Hepatocyte (in vitro differentiated cells): Measurements from ENCODE around the gene LHPP. TPM values are rescaled to one million over a fixed set of nuclear protein-coding genes. Genes with fewer than 3 reads are reported as not detected.

Experiments
- DNase-seq: peaks from one replicate; pipeline ENCODE4 v3.0.0-alpha.2; 2016; ENCODE audit warnings: low spot score
- H2AFZ ChIP-seq: fragments of 200-600 bp; sonication (generic); 2 replicates; pipeline ENCODE4 v1.6.0; 2016; ENCODE audit warnings: antibody characterized with exemption, mild to moderate bottlenecking
- H3K27ac ChIP-seq: fragments of 200-600 bp; sonication (generic); 2 replicates; pipeline ENCODE4 v1.5.1; 2016; ENCODE audit warnings: mild to moderate bottlenecking
- H3K27me3 ChIP-seq: fragments of 200-600 bp; sonication (generic); 2 replicates; pipeline ENCODE4 v1.6.1; 2016
- H3K36me3 ChIP-seq: fragments of 200-600 bp; sonication (generic); replicated peaks from 2 replicates; pipeline ENCODE4 v1.5.1; 2016; ENCODE audit warnings: low read depth; ENCODE audit not compliant: insufficient read depth
- H3K4me1 ChIP-seq: fragments of 200-600 bp; sonication (generic); 2 replicates; pipeline ENCODE4 v1.5.1; 2016; ENCODE audit warnings: mild to moderate bottlenecking, moderate library complexity; ENCODE audit not compliant: insufficient read depth
- H3K4me2 ChIP-seq: fragments of 200-600 bp; sonication (generic); 2 replicates; pipeline ENCODE4 v1.6.0; 2016
- H3K4me3 ChIP-seq: fragments of 200-600 bp; sonication (generic); 2 replicates; pipeline ENCODE4 v1.5.1; 2016; ENCODE audit warnings: mild to moderate bottlenecking
- H3K79me2 ChIP-seq: fragments of 200-600 bp; sonication (generic); 2 replicates; pipeline ENCODE4 v1.6.0; 2017; ENCODE audit warnings: mild to moderate bottlenecking
- H3K9me2 ChIP-seq: fragments of 200-600 bp; sonication (generic); replicated peaks from 2 replicates; pipeline ENCODE4 v1.6.0; 2017; ENCODE audit warnings: mild to moderate bottlenecking; ENCODE audit not compliant: insufficient read depth
- H3K9me3 ChIP-seq: fragments of 200-600 bp; sonication (generic); 2 replicates; pipeline ENCODE4 v1.5.1; 2016; ENCODE audit warnings: low read depth, mild to moderate bottlenecking
- H4K20me1 ChIP-seq: fragments of 200-600 bp; sonication (generic); 2 replicates; pipeline ENCODE4 v1.6.0; 2016; ENCODE audit warnings: mild to moderate bottlenecking; ENCODE audit not compliant: insufficient read depth, poor library complexity, severe bottlenecking
- CTCF ChIP-seq: fragments of 200-600 bp; sonication (generic); IDR thresholded peaks from 2 replicates; pipeline ENCODE4 v1.5.1; 2016; ENCODE audit warnings: antibody characterized with exemption, mild to moderate bottlenecking; ENCODE audit not compliant: poor library complexity
- EZH2 ChIP-seq: fragments of 200-600 bp; sonication (generic); IDR thresholded peaks from 2 replicates; pipeline ENCODE4 v1.6.1; 2016; ENCODE audit warnings: antibody characterized with exemption, mild to moderate bottlenecking, borderline replicate concordance
- EZH2phosphoT487 ChIP-seq: fragments of 200-600 bp; sonication (generic); IDR thresholded peaks from one replicate; pipeline ENCODE4 v1.6.1; 2018; ENCODE audit warnings: antibody characterized with exemption, mild to moderate bottlenecking, low read depth, moderate library complexity; ENCODE audit not compliant: unreplicated experiment, severe bottlenecking
- WGBS: methylation state at CpG from one replicate; pipeline ENCODE4 v1.1.6; 2016; ENCODE audit warnings: low lambda C conversion rate; ENCODE audit errors: missing lambda C conversion rate; 5-methylcytosine and 5-hydroxymethylcytosine counted together
- polyA plus RNA-seq: library from polyadenylated mRNA; unstranded; fragments of >200 nt; fragmentation: Nextera tagmentation; extraction: Ambion mirVana; gene quantifications from 2 replicates; pipeline ENCODE4 v1.2.1, GENCODE V29; 2016
- total RNA-seq: library from RNA; depleted of rRNA; stranded (reverse); fragments of >200 nt; gene quantifications from 2 replicates; pipeline ENCODE4 v1.2.3, GENCODE V29; 2014

Gene LHPP
- total and polyA plus RNA-seq, 2 experiments from 2014 or later: 29.4 to 30.3 TPM

GRCh38 chr10:124508070-124508667 lies 46.5 kb downstream of the LHPP start:
- Histone ChIP-seq H3K27me3 (no peaks in the 10 kb centered on the region), H3K4me3 (no peak overlapping the region), H3K4me1 (no peaks in the 10 kb centered on the region), H3K9me3 (no peaks in the 10 kb centered on the region), H3K4me2 (no peak overlapping the region), H3K79me2 (no peaks in the 10 kb centered on the region), H4K20me1 (no peaks in the 10 kb centered on the region), H3K27ac (no peak overlapping the region), H3K9me2 (no peaks in the 10 kb centered on the region), H3K36me3 (no peaks in the 10 kb centered on the region), H2AFZ (no peak overlapping the region)
- TF ChIP-seq EZH2 (no peak), EZH2phosphoT487 (no peak), CTCF (no peak)
- 93% methylated on average over 7 of the region's 8 CpGs for WGBS
- DNase-seq: no peak

GRCh38 chr10:124508907-124509454 lies 47.4 kb downstream of the LHPP start:
- no peak for DNase-seq
- TF ChIP-seq EZH2 (no peak), CTCF (no peak), EZH2phosphoT487 (no peak)
- Histone ChIP-seq H3K36me3 (no peaks in the 10 kb centered on the region), H3K27ac (no peak overlapping the region), H3K9me3 (no peaks in the 10 kb centered on the region), H2AFZ (no peak overlapping the region), H3K4me2 (no peak overlapping the region), H3K79me2 (no peaks in the 10 kb centered on the region), H3K9me2 (no peaks in the 10 kb centered on the region), H3K4me1 (no peaks in the 10 kb centered on the region), H3K4me3 (no peak overlapping the region), H3K27me3 (no peaks in the 10 kb centered on the region), H4K20me1 (no peaks in the 10 kb centered on the region)
- WGBS: 86% methylated on average over 5 of the region's 5 CpGs

DNA sequence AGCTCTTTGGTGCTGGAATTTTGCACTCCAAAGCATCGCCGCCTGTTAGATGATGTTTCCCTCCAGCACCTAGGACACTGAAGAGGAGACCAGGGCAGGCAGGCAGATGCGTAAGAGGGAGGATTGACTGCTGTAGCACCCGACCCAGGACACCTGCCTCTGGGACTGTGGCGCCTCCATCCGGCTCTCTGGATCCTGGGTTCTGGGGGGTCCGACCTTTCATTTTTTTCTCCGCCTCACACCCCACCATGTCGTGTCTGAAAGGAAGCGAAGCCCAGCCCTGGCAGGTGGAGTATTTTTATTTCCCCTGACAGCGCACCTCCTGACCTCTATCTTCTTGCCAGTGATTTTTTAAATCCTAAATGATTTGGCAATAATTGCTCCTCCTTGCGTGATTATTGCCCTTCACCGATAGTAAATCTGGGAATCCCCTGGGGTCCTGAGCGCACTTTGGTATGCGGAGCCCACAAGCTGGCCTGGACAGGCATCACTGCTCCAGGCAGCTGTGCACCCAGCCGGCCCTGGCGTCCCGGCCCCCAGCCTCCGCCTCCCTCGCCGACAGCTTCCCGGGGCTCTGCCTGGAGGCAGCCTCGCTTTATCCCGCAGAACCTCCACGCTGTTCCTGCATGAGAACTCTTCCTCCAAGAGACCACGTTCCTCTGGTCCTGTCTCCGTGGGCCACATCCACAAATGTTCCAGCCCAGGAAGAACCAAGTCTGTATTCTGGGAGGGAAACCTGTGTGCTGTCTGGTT lies 48.4 kb downstream of the LHPP start:
- Histone ChIP-seq H3K4me2 (no peak overlapping the region), H3K27ac (no peak overlapping the region), H3K4me1 (no peaks in the 10 kb centered on the region), H4K20me1 (no peaks in the 10 kb centered on the region), H2AFZ (no peak overlapping the region), H3K27me3 (no peaks in the 10 kb centered on the region), H3K36me3 (no peaks in the 10 kb centered on the region), H3K9me2 (no peaks in the 10 kb centered on the region), H3K79me2 (no peaks in the 10 kb centered on the region), H3K4me3 (no peak overlapping the region), H3K9me3 (no peaks in the 10 kb centered on the region)
- DNase-seq: no peak
- WGBS: 88% methylated on average over 26 of the region's 27 CpGs
- TF ChIP-seq EZH2 (no peak), EZH2phosphoT487 (no peak), CTCF (no peak)
